CD4-positive, alpha-beta T cell treated with Interferon gamma for 1 hour (primary cell): ENCODE data around the gene LRRK2.
"Not testable (repeated sequence)": the region's sequence is repeated elsewhere in the genome, so short reads cannot be mapped to it uniquely, and the experiment has no call there.

Source experiments
- DNase-seq: peaks from one replicate; pipeline ENCODE4 v3.0.0-alpha.2; 2020

The LRRK2 gene

GRCh38 chr12:40215982-40216381 lies 8.8 kb upstream of the LRRK2 start:
- DNase-seq, result no peak

GRCh38 chr12:40216516-40217288 lies 8.1 kb upstream of the LRRK2 start:
- no peak for DNase-seq

- no peak for DNase-seq
These were observed 5.0 kb upstream of the LRRK2 start for GRCh38 chr12:40219760-40220159.

- no peak for DNase-seq
These were observed 2.5 kb upstream of the LRRK2 start for GRCh38 chr12:40222247-40222646.

GRCh38 chr12:40223646-40224045 lies 1.2 kb upstream of the LRRK2 start:
- no peak for DNase-seq

GRCh38 chr12:40225337-40225983 lies 663 bp downstream of the LRRK2 start:
- no peak for DNase-seq

DNA sequence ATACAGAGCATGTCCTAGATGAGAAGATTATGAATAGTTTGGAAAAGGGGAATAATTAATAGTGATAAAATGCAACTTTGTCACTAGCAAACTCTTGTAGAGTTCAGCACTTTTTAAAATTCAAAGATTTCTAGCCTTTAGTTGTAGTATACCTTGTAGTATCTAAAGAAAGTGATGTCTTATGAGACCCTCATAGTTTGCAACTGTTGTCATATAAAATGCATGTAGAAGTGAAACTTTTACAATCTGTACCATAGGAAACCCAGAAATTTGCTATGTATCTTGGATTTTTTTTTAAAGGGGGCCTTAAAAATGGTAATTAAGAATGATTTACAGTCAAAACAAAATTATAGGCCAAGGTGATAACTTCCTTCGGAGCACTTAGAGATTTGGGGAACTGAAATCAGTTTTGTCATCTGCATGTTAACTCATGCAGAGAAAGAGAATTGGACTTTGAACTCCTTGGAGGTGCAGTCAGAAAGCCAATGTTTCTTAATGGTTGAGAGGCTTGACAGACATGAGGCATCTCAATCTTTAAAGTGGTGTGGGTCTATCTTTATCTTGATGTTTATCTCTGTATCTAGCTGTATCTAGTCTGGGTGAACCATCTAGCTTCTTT lies 1.3 kb downstream of the LRRK2 start:
- no peak for DNase-seq

GRCh38 chr12:40226705-40227104 lies 1.9 kb downstream of the LRRK2 start:
- DNase-seq, result peak; percentile 43

GRCh38 chr12:40227447-40227846 lies 2.6 kb downstream of the LRRK2 start:
- DNase-seq, result no peak

DNA sequence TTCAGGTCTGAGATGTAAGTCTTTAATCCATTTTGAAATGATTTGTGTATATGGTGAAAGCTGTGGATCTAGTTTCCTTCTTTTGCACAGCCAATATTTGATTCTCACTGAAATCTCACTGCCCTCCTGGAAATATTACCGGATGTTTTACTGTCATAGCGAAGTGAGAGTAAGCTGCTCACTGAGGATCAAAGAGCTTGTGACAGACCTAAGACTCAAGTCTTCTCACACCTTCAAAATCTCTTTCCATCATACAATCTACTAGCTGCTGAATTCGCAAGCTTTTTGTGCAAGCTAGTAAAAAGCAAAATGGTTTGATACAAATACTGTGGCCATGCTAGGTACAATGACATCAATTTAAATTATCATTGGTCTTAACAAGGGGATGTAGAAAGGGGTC lies 3.9 kb downstream of the LRRK2 start:
- DNase-seq, result no peak

- no peak for DNase-seq
These were observed 5.2 kb downstream of the LRRK2 start for GRCh38 chr12:40229690-40230651.

GRCh38 chr12:40232602-40233001 lies 7.8 kb downstream of the LRRK2 start:
- DNase-seq, result no peak

GRCh38 chr12:40233741-40234367 lies 9.1 kb downstream of the LRRK2 start:
- DNase-seq, result no peak

DNA sequence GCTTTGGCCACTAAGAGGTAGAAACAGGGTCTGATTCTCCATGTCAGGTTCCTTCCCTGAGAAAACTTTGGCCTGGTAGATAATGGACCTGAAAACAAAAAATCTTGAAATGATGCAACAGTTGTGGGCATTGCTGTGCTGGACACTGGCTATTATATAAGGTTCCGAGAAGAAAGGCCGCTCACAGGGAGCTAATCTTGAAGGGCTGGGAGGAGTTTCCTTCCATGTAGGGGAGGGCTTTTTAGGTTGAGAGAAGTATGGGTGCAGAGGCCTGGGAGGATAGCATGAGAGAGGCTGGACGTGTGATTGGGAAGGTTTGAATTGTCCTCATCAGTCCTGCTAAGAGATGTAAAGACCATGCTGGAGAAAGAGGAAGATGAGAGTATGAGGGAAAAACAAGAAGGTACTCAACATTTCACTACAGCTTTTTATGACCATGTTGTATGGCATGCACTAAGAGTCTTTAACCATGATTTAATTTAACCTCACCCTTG lies 11.6 kb downstream of the LRRK2 start:
- DNase-seq, result no peak

DNA sequence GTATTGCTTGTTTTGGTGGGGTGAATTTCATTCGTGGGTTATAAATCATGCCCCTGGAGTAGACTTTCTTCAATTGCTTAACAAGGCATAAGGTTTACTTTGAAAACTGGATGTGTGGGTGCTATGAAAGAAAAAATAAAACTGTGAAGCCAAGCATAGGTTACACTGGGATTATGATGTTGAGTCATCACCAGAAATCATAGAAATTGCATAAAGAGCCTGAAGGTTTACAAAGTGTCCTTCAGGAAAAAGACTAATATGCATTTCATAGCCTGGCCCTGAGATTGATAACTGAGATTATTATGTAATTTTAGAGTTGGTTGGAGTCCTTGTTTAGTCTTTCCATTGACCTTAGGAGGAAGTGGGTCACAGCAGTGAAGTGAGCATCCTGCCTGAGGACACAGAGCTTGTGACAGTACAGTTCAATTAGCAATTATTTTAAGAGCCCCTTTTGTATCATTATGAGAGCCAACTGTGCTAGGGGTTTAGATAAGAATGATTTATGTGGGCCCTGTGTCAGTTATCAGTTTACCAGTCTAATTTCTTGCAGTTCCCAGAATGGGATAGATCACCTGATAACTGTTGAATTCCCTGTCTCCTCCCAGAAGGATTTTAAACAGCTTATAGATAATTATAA lies 13.6 kb downstream of the LRRK2 start:
- no peak for DNase-seq

DNA sequence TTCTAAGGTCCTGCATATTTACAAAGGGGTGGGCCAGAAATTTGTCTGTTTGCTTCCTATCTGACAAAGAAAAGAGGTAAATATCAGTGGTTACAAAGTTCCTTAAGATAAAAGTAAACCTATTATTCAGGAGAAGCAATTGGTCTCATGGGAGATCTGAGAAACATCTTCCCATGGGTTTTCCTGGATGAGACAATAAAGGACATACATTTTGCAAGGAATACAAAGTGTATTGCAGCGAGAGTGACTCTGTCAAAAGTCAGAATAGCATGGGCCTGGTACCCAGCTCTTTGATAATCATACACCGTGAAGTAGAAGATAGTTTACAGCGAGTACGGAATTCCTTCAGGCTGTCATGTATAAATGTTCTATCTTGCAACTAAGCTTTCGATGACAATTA lies 14.2 kb downstream of the LRRK2 start:
- DNase-seq, result no peak

GRCh38 chr12:40240779-40241178 lies 16.0 kb downstream of the LRRK2 start:
- no peak for DNase-seq

- DNase-seq, result no peak
These were observed 16.9 kb downstream of the LRRK2 start for GRCh38 chr12:40241741-40242140.

DNA sequence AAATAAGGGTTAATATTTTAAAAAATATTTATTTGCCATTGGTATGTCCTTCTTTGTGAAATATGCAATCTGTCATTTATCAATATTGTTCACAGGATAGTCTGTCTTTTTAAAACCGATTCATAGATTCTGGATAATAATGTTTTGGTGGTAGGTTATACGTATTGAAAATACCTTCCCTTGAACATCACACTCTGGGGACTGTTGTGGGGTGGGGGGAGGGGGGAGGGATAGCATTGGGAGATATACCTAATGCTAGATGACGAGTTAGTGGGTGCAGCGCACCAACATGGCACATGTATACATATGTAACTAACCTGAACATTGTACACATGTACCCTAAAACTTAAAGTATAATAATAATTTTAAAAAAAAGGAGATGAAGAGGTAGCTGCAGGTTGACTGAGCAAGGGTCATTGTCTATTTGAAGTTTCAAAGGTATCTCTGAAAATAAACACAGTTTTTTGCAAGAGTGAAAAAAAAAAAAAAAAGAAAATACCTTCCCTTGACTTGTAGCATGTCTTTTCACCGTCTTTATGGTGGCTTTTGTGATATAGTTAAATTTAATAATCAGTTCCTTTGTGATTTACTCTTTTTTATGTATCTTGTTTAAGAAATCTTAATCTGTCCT lies 19.8 kb downstream of the LRRK2 start:
- DNase-seq, result not testable (repeated sequence)

- DNase-seq, result no peak
These were observed 23.2 kb downstream of the LRRK2 start for GRCh38 chr12:40248034-40248433.

DNA sequence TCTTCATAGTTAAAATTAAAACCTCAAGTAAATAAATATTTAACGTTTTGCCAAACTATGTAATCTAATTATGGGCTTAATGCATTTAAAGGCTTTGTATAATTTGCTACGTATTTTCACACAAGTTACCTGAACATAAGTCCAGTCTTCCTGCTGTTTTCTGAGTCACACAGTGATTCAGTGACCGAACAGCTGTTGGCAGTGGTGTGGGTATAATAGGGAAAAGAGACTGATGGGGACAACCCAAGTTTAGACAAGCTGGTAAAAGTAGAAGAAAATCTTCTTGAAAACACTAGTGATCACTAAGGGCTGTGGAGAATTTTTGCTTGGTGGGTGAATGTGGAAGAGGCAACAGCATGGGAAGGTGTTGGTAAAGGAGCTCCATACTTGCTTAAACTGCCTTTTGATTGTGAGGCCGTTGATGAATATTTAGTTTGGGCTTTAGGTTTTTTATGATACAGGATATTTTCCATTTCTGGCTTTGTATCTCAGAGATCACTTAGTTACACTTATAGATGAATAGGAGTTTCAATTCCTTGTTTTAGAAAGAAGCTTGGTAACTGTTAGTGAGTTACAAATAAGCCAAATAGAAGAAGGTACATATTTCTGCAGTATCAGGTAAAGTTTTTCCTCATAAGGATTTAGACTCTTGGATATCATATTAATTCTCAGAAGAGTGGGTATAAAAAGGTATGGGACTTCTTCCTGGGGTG lies 23.9 kb downstream of the LRRK2 start:
- DNase-seq, result no peak
